SK-N-SH (cell line): Measurements from ENCODE around the gene HIPK3.

Experiments
- CHD2 ChIP-seq: fragments of 150-350 bp; IDR thresholded peaks from 2 replicates; pipeline ENCODE4 v1.6.1; 2018; ENCODE audit warnings: low read length; ENCODE audit not compliant: partially characterized antibody
- FOXJ3 ChIP-seq: sonication (generic); formaldehyde crosslinking; IDR thresholded peaks from 2 replicates; pipeline ENCODE4 v1.5.1; 2020; ENCODE audit warnings: mild to moderate bottlenecking, missing genetic modification reagents
- FOXM1 ChIP-seq: IDR thresholded peaks from 2 replicates; pipeline ENCODE4 v1.4.0; 2012; ENCODE audit warnings: low read depth, mild to moderate bottlenecking
- JUND ChIP-seq: IDR thresholded peaks from 2 replicates; pipeline ENCODE4 v1.4.0; 2012
- RAD21 ChIP-seq: IDR thresholded peaks from 2 replicates; pipeline ENCODE4 v1.6.1; 2012; ENCODE audit warnings: mild to moderate bottlenecking, low read length
- RCOR1 ChIP-seq: fragments of 150-350 bp; IDR thresholded peaks from 2 replicates; pipeline ENCODE4 v1.6.1; 2017; ENCODE audit warnings: antibody characterized with exemption, low read length
- RFX5 ChIP-seq: IDR thresholded peaks from 2 replicates; pipeline ENCODE4 v1.6.1; 2012; ENCODE audit warnings: mild to moderate bottlenecking, improper control_type of control experiment, low read length
- RXRA ChIP-seq: IDR thresholded peaks from 2 replicates; pipeline ENCODE4 v1.4.0; 2012; ENCODE audit warnings: low read depth, mild to moderate bottlenecking, borderline replicate concordance
- USF1 ChIP-seq: IDR thresholded peaks from 2 replicates; pipeline ENCODE4 v1.4.0; 2012; ENCODE audit warnings: low read depth, borderline replicate concordance
- YY1 ChIP-seq: IDR thresholded peaks from 2 replicates; pipeline ENCODE4 v1.4.0; 2012; ENCODE audit warnings: low read depth, mild to moderate bottlenecking
- ZBTB33 ChIP-seq: IDR thresholded peaks from 2 replicates; pipeline ENCODE4 v1.4.0; 2012; ENCODE audit warnings: low read depth, borderline replicate concordance
- TF ChIP-seq, protein P1 (sequence below): fragments of 200-600 bp; sonication (generic); IDR thresholded peaks from 2 replicates; pipeline ENCODE4 v1.6.1; 2017; ENCODE audit warnings: antibody characterized with exemption, mild to moderate bottlenecking, moderate library complexity
- TF ChIP-seq, protein P2 (sequence below): IDR thresholded peaks from 2 replicates; pipeline ENCODE4 v1.6.1; 2012; ENCODE audit warnings: mild to moderate bottlenecking, low read depth, low read length, moderate library complexity
- TF ChIP-seq, protein P3 (sequence below): IDR thresholded peaks from 2 replicates; pipeline ENCODE4 v1.4.0; 2012; ENCODE audit warnings: low read depth

DNA sequence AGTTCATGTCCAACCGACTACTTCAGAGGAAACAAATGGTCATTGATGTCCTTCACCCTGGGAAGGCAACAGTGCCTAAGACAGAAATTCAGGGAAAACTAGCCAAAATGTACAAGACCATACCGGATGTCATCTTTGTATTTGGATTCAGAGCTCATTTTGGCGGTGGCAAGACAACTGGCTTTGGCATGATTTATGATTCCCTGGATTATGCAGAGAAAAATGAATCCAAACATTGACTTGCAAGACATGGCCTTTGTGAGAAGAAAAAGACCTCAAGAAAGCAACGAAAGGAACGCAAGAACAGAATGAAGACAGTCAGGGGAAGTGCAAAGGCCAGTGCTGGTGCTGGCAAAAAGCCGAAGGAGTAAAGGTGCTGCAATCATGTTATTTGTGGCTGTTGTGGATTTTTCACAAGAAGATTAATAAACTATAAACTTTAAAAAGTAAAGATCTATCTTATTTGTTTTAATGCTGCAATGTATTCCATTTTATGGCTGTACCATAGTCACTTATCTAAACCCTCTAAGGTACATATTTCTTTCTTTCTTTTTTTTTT is 20.1 kb upstream of the HIPK3 start:
- no peak for TF ChIP-seq FOXJ3 (CRISPR knock-in tag)
- TF ChIP-seq FOXM1: no peak
- TF ChIP-seq RAD21: no peak
- no peak for TF ChIP-seq CHD2
- TF ChIP-seq, protein P1, sequence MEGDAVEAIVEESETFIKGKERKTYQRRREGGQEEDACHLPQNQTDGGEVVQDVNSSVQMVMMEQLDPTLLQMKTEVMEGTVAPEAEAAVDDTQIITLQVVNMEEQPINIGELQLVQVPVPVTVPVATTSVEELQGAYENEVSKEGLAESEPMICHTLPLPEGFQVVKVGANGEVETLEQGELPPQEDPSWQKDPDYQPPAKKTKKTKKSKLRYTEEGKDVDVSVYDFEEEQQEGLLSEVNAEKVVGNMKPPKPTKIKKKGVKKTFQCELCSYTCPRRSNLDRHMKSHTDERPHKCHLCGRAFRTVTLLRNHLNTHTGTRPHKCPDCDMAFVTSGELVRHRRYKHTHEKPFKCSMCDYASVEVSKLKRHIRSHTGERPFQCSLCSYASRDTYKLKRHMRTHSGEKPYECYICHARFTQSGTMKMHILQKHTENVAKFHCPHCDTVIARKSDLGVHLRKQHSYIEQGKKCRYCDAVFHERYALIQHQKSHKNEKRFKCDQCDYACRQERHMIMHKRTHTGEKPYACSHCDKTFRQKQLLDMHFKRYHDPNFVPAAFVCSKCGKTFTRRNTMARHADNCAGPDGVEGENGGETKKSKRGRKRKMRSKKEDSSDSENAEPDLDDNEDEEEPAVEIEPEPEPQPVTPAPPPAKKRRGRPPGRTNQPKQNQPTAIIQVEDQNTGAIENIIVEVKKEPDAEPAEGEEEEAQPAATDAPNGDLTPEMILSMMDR: no peak
- TF ChIP-seq, protein P2, sequence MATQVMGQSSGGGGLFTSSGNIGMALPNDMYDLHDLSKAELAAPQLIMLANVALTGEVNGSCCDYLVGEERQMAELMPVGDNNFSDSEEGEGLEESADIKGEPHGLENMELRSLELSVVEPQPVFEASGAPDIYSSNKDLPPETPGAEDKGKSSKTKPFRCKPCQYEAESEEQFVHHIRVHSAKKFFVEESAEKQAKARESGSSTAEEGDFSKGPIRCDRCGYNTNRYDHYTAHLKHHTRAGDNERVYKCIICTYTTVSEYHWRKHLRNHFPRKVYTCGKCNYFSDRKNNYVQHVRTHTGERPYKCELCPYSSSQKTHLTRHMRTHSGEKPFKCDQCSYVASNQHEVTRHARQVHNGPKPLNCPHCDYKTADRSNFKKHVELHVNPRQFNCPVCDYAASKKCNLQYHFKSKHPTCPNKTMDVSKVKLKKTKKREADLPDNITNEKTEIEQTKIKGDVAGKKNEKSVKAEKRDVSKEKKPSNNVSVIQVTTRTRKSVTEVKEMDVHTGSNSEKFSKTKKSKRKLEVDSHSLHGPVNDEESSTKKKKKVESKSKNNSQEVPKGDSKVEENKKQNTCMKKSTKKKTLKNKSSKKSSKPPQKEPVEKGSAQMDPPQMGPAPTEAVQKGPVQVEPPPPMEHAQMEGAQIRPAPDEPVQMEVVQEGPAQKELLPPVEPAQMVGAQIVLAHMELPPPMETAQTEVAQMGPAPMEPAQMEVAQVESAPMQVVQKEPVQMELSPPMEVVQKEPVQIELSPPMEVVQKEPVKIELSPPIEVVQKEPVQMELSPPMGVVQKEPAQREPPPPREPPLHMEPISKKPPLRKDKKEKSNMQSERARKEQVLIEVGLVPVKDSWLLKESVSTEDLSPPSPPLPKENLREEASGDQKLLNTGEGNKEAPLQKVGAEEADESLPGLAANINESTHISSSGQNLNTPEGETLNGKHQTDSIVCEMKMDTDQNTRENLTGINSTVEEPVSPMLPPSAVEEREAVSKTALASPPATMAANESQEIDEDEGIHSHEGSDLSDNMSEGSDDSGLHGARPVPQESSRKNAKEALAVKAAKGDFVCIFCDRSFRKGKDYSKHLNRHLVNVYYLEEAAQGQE: no peak
- TF ChIP-seq RCOR1: no peak
- TF ChIP-seq ZBTB33: no peak
- no peak for TF ChIP-seq JUND
- no peak for TF ChIP-seq USF1
- TF ChIP-seq RFX5: no peak
- TF ChIP-seq, protein P3, sequence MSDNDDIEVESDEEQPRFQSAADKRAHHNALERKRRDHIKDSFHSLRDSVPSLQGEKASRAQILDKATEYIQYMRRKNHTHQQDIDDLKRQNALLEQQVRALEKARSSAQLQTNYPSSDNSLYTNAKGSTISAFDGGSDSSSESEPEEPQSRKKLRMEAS: no peak
- no peak for TF ChIP-seq RXRA
- TF ChIP-seq YY1: no peak
